Activated CD4-positive, alpha-beta T cell treated with anti-CD3 and anti-CD28 coated beads for 24 hours (primary cell): ENCODE measurements around the gene UVSSA.
A peak's percentile ranks its signal among the peaks of the same experiment; 100 is the strongest.

ENCODE experiments used
- DNase-seq, 2 donors: peaks; one replicate each; pipeline ENCODE4 v3.0.0-alpha.2; 2020; ENCODE audit warnings: low read depth in 2 of 2

Gene UVSSA

DNA sequence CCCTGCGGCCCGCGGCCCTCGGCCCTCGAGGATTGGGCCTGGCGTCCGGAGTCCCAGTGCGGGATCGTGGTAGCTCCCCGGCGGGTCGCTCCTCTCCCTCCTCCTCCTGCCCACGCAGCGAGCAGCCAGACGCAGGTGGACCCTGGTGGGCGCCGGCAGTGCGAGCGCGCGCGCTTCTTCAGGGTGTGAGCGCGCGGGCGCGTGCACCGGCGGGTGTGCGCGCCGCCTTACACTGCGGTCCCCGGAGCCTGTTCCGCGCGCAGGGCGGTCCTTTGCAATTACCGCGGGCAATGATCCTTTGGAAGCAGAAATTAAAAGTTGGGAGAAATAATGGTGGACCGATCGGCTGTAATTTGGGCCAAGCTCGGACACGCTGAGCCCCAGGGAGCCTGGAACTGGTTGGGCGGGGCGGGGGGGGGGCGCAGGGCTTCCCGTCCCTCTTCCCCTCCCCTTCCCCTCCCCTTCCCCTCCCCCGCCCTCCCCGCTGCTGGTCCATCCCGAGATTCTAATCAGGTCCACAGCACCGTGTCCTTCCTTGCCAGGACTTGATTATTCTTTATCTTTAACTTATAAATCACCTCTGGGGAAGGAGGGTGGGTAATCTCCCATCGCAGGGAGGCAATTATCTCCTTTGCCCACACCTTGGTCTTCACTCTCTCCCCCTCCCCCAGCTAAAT is 60.8 kb downstream of the UVSSA start:
- DNase-seq: no peak

DNA sequence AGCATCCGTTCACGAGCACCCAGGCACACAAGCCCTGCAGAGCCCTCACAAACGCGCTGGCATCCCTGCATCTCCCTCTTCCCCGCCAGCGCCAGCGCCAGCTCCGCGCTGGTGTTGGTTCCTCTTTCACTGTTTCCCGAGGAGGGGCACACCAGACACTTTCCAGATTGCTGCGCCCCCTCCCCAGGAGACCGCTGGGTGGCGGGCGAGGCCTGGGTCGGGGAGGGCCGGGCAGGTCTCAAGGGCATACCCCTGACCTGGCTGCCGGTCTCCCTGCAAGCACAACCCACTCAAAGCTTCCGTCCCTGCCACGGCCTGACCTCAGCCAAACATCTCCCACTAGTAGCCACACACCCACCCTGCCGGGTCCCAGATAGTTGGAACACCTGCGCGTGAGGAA is 61.4 kb downstream of the UVSSA start:
- DNase-seq: no peak

DNA sequence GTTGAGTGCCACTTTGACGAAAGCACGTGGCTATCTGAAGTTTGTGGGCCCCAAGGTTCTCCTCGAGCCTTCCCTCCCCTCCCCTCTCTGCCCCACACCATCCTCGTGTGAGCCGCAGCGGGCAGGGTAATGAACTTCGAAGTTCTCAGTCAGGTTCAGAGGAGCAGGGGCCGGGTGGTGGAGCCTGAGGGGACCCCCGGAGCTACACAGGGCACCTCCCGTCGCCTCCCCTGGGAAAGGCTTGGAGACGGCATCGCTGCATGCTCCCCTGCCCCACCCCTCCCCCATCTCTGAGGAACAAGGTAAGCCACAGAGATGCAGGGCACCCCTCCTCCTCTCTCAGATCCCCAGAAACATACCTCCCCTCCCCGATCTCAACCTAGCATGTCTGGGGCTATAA is 62.1 kb downstream of the UVSSA start:
- DNase-seq: no peak

DNA sequence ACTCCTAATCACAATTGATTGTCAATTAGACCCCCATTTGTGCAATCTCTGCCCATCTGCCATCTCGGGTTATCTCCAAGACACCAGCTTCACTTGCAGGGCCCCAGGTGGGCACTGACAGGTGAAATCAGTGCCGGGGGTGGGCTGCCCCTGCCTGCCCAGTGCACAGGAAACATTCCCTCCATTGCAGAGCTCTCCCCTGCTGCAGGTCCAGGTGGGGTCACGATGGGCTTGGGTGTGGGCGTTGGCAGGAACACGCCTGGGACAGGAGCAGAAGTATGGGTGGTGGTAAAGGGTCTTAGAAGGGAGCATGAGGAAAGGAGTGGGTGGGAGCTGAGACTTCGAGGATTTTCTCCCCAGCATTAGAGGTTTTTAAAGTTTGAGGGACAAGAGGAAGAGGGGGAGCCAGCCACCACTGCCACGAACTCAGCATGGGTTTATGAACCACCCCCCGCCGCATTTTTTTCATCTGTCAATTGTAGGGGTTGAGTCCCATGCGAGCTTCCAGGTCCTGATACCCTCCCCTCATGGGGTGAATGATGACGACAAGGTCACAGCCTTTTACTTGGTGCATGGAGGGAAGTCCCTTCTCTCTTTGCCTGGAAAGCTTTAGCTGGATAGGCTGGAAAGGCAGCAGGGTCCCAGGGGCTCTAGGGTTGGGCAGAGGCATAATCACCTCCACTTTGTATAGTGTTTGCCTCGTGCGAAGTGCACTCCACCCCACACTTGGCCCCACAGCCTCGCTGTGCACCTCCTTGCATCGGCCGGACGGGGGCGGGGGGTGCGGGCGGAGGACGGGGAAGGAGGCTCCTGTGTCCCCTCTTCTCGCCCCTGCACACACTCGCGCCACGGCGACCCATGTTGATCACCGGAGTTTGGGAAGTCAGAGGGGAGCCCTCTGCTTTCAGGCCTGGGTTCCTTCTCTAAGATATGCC is 62.8 kb downstream of the UVSSA start:
- DNase-seq: no peak

DNA sequence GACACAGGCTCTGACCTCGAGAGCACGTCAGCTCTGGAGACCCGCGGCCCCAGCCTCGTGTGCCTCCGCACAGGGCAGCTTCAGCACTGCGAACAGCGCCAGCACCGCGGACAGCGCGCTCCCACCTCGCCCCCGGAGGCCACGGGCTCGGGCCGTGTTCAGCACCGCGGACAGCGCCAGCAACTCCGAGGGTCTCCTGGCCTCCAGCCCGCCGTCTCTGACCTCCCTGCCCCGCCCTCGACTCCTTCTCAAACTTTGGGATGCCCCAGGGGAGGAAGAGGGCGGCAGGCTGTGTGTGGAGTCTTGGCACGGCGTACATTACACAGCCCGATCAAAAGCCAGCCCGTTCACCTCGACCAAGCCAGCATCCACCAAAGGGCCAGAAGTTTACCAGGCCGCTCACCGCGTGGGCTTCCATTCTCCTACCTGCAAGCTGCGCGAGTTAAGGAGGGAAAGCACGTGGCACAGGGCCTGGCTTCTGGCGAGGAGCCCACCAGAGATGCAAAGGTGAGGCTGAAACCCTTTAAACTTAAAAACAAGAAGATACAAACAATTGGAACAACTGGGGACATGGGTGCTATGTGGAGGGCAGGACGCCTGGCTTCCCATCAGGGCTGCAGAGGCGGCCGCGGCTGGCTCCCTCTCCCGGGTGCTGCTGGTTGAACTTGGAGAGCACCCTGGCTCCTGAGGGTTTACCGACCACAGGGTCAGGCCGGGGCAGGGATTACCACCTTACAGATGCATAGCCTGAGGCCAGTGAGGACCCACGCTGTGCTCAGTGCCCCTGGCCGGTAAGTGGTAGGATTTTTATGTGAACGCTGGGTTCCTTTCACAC is 63.7 kb downstream of the UVSSA start:
- peak in 1 of 2 donors; percentile 25 for DNase-seq

DNA sequence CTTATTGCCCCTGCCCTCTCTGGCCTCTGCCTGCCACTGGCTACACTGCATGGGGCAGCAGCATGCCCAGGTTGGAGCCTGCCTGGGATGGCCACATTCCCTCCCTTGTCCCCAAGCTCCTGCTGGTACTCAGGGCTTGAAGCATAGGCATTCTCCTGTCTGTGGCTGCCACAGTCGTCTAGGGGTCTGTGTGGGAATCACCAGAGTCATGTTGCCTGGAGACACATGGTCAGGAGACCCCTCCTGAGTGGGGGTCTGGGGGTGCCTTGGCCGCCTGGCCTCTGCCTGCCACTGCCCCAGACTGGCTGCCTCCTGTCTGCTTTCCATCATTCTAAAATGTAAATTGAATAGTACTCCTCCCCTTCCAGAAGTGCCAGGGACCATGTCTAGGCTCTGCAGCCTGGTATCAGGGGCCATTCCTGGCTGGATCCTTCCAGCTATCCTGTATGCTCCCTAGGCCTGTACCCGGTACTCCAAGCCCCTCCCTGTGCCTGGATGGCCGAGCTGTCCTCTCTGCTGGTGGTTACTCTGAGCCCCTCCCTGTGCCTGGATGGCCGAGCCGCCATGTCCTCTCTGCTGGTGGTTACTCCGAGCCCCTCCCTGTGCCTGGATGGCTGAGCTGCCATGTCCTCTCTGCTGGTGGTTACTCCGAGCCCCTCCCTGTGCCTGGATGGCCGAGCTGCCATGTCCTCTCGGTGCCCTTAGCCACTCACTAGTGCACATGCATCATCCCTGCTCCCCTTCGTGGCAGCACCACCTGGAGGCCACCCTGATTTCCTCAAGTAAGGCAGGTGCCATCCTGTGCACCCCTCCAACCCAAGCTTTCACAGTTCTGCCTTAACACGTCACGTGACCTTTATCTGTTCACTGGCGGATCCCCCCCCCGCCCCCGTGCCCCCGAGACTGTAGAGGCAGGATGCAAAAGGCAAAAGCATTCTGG is 64.7 kb downstream of the UVSSA start:
- no peak for DNase-seq

DNA sequence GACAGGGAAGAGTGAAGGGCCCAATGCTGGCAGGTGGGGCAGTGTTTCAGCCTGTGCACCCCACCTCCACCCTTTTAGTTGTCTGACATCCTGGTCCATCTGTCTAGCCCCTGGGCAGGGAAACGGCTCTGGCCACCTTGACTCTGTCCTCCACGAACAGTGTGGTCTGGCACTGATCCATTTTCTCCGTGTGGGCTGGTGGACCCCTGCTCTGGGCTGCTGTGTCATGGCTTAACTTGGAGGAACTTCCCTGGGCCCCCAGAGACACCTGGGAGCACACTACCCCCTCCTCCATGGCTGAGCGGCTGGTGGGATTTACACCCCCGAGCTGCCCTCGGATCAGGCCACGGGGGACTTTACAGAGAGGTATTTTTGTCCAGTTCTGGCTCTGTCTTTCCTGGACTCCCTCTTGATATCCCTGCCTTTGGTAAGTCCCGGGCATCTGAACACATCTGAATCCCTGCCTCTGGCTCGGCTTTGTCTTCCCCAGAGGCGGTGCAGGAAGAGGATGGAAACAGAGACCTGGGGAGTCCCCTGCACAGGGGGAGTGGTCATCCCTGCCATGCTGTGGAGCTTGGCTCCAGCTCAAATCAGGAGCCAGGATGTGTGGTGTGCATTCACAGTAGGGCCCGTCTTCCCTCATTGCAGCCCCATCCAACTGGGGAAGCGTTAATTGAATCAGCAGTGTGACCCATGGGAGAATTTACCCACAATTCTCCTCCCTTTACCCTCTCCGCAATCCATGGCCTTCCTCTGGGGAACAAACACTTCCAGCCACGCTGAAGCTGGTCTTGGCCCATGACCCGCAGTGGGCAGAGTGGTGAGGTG is 65.6 kb downstream of the UVSSA start:
- DNase-seq: no peak

DNA sequence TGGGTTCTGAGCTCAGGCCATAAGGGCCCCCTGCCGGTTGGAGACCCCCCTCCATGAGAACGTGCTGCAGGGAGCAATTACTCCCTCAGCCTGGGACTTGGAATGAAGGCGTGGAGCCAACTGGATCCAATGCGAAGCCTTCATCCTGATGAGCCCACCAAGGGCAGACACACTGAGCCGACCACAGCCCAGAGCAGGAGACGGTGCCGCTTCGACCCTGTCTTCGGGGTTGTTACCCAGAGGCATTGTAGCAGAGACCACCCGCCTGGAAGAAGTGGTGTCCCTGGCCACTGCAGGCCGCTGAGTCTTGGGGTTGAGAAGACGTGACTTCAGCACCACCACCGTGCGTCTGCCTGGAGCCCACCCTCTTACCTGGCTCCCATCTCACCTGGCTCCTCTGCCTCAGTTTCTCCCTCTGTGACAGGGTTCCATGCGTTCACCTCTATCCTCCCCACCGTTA is 66.2 kb downstream of the UVSSA start:
- no peak for DNase-seq

DNA sequence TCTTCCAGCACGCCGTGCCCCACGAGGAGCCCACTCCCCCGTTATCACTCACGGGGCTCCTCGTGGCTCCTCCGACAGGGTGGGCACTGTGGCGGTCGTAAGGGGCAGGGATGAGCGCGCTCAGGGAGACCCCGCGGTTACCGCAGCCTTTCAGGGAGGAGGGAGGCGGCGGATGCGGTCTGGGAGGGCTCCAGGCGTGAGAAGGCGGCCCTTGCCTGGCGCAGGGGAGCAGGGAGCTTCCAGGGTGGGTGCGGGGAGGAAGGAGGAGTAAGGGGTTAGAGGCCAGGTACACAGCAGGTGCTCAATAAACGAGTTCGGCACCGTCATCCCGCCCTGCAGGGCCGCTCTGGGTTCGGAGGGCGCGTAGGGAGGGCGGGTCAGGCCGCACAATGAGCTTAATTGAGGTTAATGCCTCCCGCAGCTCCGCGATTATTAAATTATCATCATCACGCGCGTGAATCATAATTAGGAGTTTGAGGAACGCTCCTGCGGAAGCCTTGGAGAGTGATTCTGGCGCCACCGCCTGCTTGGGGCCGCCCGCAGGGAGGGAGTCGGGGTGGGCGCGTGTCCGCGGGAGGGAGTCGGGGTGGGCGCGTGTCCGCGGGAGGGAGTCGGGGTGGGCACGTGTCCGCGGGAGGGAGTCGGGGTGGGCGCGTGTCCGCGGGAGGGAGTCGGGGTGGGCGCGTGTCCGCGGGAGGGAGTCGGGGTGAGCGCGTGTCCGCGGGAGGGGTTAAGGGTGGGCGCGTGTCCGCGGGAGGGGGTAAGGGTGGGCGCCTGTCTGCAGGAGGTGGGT is 66.9 kb downstream of the UVSSA start:
- no peak for DNase-seq

DNA sequence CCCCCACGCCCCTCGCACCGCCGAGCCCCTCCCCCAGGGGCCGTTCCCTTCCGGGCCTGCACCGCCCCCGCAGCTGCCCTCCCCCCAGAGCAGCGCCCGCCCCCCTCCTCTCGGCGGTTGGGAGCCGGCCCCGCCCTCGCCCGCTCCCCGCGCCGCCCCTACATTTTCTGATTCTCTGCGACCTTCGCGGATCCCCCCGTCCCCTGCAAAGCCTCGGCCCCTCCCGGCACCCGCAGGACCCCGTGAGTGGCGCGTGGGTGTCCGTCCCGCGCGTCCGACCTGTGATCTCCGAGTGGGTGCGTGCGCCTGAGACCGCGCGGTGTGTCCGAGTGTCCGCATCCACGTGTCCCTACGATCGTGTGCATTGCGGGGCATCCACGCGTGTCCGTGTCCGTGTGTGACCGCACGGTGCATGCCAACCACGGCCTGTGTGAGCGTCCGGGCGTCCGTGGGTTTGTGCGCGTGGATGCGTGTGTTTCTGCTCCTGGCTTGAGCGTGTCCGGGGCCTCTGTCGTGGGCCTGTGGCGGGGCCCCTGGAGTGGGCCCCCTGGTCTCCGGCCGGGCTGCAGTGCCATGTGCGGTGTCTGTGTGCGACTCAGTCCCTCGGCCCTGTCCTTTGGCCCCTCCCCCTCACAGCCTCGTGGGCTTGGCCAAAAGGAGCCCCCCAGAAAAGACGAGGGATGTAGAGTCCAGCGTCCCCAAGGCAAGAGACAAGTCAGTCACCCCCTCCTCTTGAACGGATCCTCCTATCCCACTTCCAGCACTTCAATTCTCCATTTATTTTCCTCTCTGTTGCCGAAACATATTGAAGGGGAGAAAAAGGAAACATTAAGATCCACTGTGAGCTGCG is 68.0 kb downstream of the UVSSA start:
- DNase-seq: no peak

DNA sequence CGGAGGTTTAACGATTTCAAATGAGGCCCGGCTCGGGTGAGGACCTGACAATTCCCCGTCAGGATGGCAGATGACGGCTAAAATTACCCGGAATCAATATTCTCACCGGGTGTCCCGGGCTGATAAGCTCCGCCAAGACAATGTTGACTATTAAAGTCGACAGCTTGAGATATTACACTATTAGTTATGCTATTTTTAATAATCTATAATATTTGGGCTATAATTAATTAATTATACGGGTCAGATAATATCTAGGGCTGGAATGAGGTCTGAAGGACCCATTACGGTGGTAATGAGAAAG is 68.6 kb downstream of the UVSSA start:
- DNase-seq: no peak

DNA sequence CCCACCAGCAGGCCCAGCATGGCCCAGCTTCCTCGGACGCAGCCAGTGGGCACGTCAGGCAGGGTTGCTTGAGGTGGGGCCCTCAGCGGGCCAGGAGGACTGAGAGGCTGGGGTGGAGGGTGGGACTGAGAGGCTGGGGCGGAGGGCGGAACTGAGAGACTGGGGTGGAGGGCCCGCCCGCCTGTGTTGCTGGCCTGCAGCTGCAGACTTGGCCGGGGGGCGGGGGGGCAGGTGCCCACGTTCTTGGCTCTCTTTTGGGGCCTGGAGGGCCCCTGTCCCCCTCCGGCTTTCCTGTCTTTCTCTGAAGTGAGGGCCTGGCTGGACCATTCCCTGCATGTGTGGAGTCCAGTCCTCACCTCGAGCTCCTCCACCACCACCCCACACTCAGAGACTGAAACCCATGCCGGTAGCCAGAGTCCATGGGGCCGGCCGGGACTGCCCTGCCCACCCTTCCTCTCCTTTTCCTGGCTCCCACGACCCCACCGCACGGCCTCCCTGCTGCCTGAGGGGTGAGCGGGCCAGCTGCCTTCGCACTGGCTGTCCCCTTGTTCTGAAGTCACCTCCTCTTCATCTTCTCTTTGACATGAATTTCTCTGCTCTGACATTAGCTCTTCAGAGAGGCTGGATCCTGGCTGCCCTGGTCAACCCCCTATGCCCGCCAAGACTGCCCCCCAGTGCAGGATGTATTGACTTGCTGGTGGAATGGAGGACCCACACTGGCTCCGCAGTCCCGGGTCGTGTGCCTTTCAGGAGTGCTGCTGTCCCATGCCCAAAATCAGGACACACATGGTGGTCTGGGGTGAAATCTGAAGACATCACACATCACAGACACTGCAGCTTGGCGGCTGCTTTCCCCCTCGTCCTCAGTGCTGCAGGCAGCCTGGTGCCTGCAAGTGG is 69.3 kb downstream of the UVSSA start:
- no peak for DNase-seq

DNA sequence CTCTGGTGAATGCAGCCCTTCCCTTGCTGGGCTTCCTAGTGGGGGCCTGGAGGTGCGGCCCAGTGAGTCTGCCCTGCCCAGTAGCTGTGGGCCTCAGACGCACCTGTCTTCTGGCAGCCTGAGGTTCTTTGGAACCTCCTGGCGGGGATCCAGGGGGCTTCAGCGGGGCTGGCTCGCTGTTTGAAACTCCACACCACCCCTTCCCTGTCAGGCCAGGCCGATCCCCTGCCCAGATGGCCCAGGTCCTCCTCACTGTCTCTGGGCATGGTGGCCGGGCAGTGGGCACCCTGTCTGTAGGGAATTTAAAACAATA is 69.9 kb downstream of the UVSSA start:
- no peak for DNase-seq

DNA sequence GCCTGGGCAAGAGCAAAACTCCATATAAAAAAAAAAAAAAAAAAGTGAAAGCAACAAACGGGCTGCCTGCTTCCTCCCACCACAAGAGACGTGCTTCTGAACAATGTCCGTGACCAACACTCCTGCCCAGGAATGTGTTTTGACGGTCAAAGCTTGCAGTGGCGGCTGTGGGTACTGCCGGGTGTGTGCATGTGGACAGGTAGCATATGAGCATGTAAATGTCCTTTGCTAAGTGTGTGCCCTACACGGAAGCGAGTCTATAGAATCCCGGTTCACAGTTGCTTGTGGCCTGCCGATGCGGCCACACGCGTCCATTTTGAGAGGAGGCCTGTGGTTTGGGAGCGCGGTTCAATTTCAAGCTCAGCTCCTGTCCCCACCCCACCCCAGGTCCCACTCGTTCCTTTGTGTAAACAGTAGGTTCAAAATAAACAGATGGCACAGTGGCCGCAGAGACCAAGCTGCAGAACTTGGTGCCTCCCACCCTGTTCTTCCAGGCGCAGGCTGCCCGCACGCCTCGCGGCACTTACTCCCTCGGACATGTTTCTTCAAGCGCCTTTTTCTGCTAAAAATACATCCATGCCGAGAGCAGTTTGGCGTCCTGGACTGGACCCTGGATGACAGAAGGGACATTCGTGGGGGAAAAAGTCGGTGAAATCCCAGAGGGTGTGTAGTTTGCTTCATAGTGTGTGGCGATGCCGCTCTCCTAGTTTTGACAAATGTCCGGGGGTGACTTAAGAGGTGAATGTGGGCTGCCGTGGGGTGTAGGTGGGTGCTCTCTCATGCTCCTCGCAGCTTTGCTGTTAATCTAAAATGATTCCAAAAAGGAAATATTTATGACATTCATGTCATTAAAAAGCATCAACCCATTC is 70.7 kb downstream of the UVSSA start:
- no peak for DNase-seq

DNA sequence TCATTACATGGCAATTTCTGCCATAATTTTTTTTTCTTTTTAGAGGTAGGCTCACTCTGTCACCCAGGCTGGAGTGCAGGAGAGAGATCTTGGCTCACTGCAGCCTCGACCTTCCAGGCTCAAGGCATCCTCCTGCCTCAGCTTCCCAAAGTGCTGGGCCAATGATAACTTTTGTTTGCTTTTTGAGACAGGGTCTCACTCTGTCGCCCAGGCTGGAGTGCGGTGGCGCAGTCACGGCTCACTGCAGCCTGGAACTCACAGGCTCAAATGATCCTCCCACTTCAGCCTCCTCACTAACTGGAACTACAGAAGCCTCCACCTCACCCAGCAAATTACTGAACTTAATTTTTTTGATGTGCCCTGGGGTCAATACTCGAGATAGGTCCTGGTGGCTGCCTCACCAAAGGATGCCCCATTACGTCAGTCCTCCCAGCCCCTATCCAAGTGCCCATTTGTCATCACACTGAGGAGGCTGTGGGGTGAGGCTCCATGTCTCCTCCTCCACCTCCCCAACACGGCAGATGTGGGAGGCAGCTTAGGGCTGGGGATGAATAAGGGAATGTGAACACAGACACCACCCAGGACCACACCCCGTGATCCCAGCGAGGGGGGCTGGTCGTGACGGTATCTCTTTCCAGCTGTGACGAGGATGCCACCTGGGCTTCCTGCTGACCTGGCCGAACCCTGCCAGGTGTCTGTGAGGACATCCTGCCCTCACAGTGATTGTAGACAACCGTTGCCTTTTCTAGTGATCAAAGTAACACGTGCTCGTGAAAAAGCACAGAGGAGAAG is 71.7 kb downstream of the UVSSA start:
- no peak for DNase-seq

DNA sequence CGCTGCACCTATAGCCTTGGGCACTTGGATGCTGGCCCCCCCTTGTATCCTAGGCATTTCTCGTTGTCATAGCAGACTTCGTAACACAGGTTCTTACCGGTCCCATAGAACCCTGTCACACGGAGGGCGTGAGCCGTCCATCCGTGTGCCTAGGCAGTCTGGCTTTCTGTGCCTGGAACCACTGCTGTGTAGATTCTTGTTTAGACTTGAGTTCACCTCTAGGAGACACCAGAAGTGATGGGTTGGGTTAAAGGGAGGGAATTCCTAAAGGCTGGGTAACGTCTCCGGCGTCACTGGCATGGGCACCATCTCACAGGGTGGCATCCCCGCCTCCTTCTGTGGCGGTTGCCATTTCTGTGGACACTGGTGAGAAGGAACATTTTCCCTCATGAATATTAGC is 72.7 kb downstream of the UVSSA start:
- DNase-seq: no peak
